NCI-H128 (cell line): ENCODE results near the gene PRR15.

Experiments
- DNase-seq: peaks from one replicate; lab custom pipeline; 2025; ENCODE audit not compliant: unreplicated experiment; lab: John Stamatoyannopoulos, UW

Gene PRR15

GRCh38 chr7:29607889-29608288 lies 44.3 kb downstream of the PRR15 start:
- DNase-seq = no peak

- no peak for DNase-seq
Measured at GRCh38 chr7:29609162-29610037, 45.8 kb downstream of the PRR15 start.

GRCh38 chr7:29610086-29610485 lies 46.5 kb downstream of the PRR15 start:
- DNase-seq = no peak

- DNase-seq = no peak
Measured at GRCh38 chr7:29611941-29612544, 48.4 kb downstream of the PRR15 start.

- DNase-seq = no peak
Measured at GRCh38 chr7:29612596-29612995, 49.0 kb downstream of the PRR15 start.

- DNase-seq = no peak
Measured at GRCh38 chr7:29613100-29613499, 49.5 kb downstream of the PRR15 start.

GRCh38 chr7:29614229-29614628 lies 50.6 kb downstream of the PRR15 start:
- no peak for DNase-seq
